ENCODE results near the gene FTCDNL1. TPM values are rescaled to one million over a fixed set of nuclear protein-coding genes. Genes with fewer than 3 reads are reported as not detected.

Gene FTCDNL1
- polyA plus RNA-seq, 12 donors, result 0.73 to 2.9 (median 2.1) TPM; not detected in 2

- no peak for DNase-seq
Measured at GRCh38 chr2:199842631-199843395, 8.2 kb downstream of the FTCDNL1 start.

GRCh38 chr2:199841409-199841808 is 9.6 kb downstream of the FTCDNL1 start:
- no peak for DNase-seq

- no peak for DNase-seq
Measured at GRCh38 chr2:199838399-199838798, 12.6 kb downstream of the FTCDNL1 start.

GRCh38 chr2:199836943-199837342 is 14.0 kb downstream of the FTCDNL1 start:
- DNase-seq, result no peak

- DNase-seq, result no peak
Measured at GRCh38 chr2:199833525-199833924, 17.5 kb downstream of the FTCDNL1 start.

GRCh38 chr2:199830531-199830930 is 20.5 kb downstream of the FTCDNL1 start:
- no peak for DNase-seq

GRCh38 chr2:199829628-199830027 is 21.4 kb downstream of the FTCDNL1 start:
- DNase-seq, result no peak

GRCh38 chr2:199819746-199820145 is 31.2 kb downstream of the FTCDNL1 start:
- DNase-seq, result no peak

- DNase-seq, result no peak
Measured at GRCh38 chr2:199818754-199819153, 32.2 kb downstream of the FTCDNL1 start.

GRCh38 chr2:199818026-199818425 is 33.0 kb downstream of the FTCDNL1 start:
- DNase-seq, result no peak

GRCh38 chr2:199814817-199815211 is 36.2 kb downstream of the FTCDNL1 start:
- DNase-seq, result no peak

GRCh38 chr2:199814101-199814816 is 36.7 kb downstream of the FTCDNL1 start:
- no peak for DNase-seq

- DNase-seq, result no peak
Measured at GRCh38 chr2:199812493-199812892, 38.5 kb downstream of the FTCDNL1 start.

- no peak for DNase-seq
Measured at GRCh38 chr2:199811346-199811745, 39.6 kb downstream of the FTCDNL1 start.

- DNase-seq, result no peak
Measured at GRCh38 chr2:199810422-199811171, 40.4 kb downstream of the FTCDNL1 start.

GRCh38 chr2:199807966-199808365 is 43.0 kb downstream of the FTCDNL1 start:
- no peak for DNase-seq

- no peak for DNase-seq
Measured at GRCh38 chr2:199806179-199806578, 44.8 kb downstream of the FTCDNL1 start.

GRCh38 chr2:199804831-199805230 is 46.2 kb downstream of the FTCDNL1 start:
- DNase-seq, result no peak

GRCh38 chr2:199798831-199799580 is 52.0 kb downstream of the FTCDNL1 start:
- peak; percentile 39 for DNase-seq

GRCh38 chr2:199797431-199798403 is 53.3 kb downstream of the FTCDNL1 start:
- DNase-seq, result no peak

- no peak for DNase-seq
Measured at GRCh38 chr2:199792381-199792780, 58.6 kb downstream of the FTCDNL1 start.

Data from muscle of arm (tissue), 12 donors.